ENCODE results near the gene SF1. TPM values are rescaled to one million over a fixed set of nuclear protein-coding genes. Genes with fewer than 3 reads are reported as not detected.

Gene SF1
- total and polyA plus RNA-seq, 2 of the 8 experiments (the other 6 are each of a cell fraction or from before 2014, with no cell fraction given): 72.7 to 353 TPM

DNA sequence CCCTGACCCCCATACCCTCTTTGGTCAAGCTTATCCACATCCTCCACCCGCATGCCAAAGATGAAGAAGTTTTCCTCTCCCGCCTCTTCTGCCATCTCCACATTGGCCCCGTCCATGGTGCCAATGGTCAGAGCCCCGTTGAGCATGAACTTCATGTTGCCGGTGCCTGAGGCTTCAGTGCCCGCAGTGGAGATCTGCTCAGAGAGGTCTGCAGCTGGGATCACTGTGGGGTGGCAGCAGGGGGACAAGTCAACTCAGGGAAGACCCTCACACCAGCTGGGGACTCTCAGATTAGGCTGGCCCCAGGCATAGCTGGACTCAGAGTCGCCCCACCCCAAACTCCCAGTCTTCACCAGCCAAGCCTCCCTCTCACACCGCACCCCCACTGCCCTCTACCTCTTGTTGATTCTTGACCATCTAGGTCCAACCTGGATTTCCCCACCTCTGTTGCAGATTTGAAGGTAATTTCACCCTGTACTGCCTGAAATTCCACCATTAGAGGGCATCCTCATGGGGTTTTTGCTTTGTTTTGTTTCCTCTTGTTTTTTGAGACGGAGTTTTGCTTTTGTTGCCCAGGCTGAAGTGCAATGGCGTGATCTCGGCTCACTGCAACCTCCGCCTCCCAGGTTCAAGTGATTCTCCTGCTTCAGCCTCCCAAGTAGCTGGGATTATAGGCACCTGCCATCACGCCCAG lies 27.8 kb downstream of the SF1 start:
- ChIA-PET CTCF (ENCODE audit: partially characterized antibody) (interaction anchor here (1.3 to 23.7 kb wide), 3 partner anchors 15 to 61 kb away, joined by 3 to 376 read pairs (median 10); partner anchors contain the start of gene PYGM), POLR2A (ENCODE audit: partially characterized antibody) (interaction anchor here (42.9 kb wide), 1 partner anchor 15 kb away, joined by 1087 read pairs; the partner anchor contains the start of genes PYGM and SF1)
- Histone ChIP-seq H3K4me3 (ENCODE audit: extremely low read depth in 1 of 4, insufficient read depth in 2 of 4, low read depth in 3 of 4, low read length in 4 of 4) (no peak overlapping the region), H2BK5ac (ENCODE audit: low read depth, low read length) (no peak overlapping the region), H4K5ac (ENCODE audit: insufficient read length, low read depth, low read length) (no peak overlapping the region), H2AFZ (ENCODE audit: low read length) (no peak overlapping the region), H3K4ac (replicated peaks; ENCODE audit: insufficient read length, low read depth, low read length) (no peak overlapping the region), H4K91ac (replicated peaks; ENCODE audit: insufficient read length, low read length) (no peak overlapping the region), H2AK5ac (ENCODE audit: low read depth, low read length) (peak overlapping the region; percentile 75; the same call in 1 of the 2 replicates), H3K79me2 (ENCODE audit: control insufficient read depth in 1 of 2, insufficient read depth in 2 of 2, low read length in 2 of 2) (no peaks in the 10 kb centered on the region), H3K79me1 (ENCODE audit: low read depth, low read length) (no peaks in the 10 kb centered on the region), H2BK15ac (ENCODE audit: low read length) (no peak overlapping the region), H2BK120ac (replicated peaks; ENCODE audit: low read depth, low read length) (no peak overlapping the region), H2BK12ac (ENCODE audit: low read depth, low read length) (no peak overlapping the region), H4K8ac (ENCODE audit: extremely low read depth, insufficient read depth, low read length) (no peak overlapping the region), H3K18ac (ENCODE audit: extremely low read depth, low read length) (no peak overlapping the region), H4K20me1 (replicated peaks in 1 of 2; ENCODE audit: control insufficient read depth in 1 of 2, insufficient read depth in 2 of 2, low read length in 2 of 2) (no peaks in the 10 kb centered on the region), H2BK20ac (ENCODE audit: low read length) (no peak overlapping the region), H3K14ac (ENCODE audit: insufficient read length) (no peak overlapping the region), H3K4me1 (replicated peaks in 1 of 4; ENCODE audit: control insufficient read depth in 3 of 4, insufficient read depth in 4 of 4, low read length in 3 of 4) (peaks cover 0 to 7% (median 5%) of the 10 kb centered on the region in 4 experiments; a peak in 4 of 7 replicates), H3K4me2 (ENCODE audit: insufficient read depth in 1 of 2, low read depth in 2 of 2, low read length in 2 of 2) (no peak overlapping the region), H3K23me2 (ENCODE audit: low read depth, low read length) (peaks cover 2% of the 10 kb centered on the region; the same call in 1 of the 2 replicates), H3K9ac (replicated peaks in 1 of 4; ENCODE audit: extremely low read depth in 1 of 4, low read depth in 3 of 4, low read length in 3 of 4) (no peak overlapping the region), H3K36me3 (ENCODE audit: control insufficient read depth in 2 of 4, insufficient read depth in 4 of 4, low read length in 3 of 4) (no peaks in the 10 kb centered on the region; a peak in 1 of 8 replicates), H3K9me3 (ENCODE audit: insufficient read depth in 2 of 2, low read depth in 1 of 2, low read length in 1 of 2) (no peaks in the 10 kb centered on the region), H3K56ac (replicated peaks; ENCODE audit: insufficient read length, low read depth, low read length) (no peak overlapping the region), H3K27me3 (replicated peaks in 1 of 4; ENCODE audit: control insufficient read depth in 3 of 4, extremely low read depth in 1 of 4, insufficient read depth in 3 of 4, low read length in 3 of 4) (no peaks in the 10 kb centered on the region), H3K23ac (ENCODE audit: insufficient read length) (no peak overlapping the region), H3K27ac (ENCODE audit: low read depth, low read length) (no peak overlapping the region)
- 95% methylated on average over 12 of the region's 13 CpGs; no CpG with 5 or more reads in 1 of the 2 experiments for WGBS, 2 experiments (ENCODE audit: extremely low coverage in 1 of 2, insufficient coverage in 1 of 2, insufficient read length in 1 of 2, insufficient replicate concordance in 2 of 2, low coverage in 1 of 2, low lambda C conversion rate in 2 of 2, missing lambda C conversion rate in 1 of 2)
- FAIRE-seq (no peak), DNase-seq (ENCODE audit: low read depth in 1 of 2, low spot score in 2 of 2) (no peak)
- TF ChIP-seq SUZ12 (IDR thresholded peaks at IDR 0.05; ENCODE audit: low read length) (no peak), ASH2L (IDR thresholded peaks at IDR 0.05; ENCODE audit: low read length) (no peak), POLR2AphosphoS5 (IDR thresholded peaks at IDR 0.05; ENCODE audit: low read depth, low read length) (no peak), RAD21 (IDR thresholded peaks at IDR 0.05 in 1 of 2, conservative IDR thresholded peaks at IDR 0.05 in 1 of 2; ENCODE audit: low read depth in 2 of 2, low read length in 2 of 2) (0 out of 4 replicates have a peak, but pooled peaks of 1 of the 2 experiments have one; percentile 5), HDAC6 (IDR thresholded peaks at IDR 0.05; ENCODE audit: low read depth, low read length) (no peak), KDM4A (IDR thresholded peaks at IDR 0.05; ENCODE audit: low read depth, low read length, severe bottlenecking) (no peak)
- TF ChIP-seq, protein P1, sequence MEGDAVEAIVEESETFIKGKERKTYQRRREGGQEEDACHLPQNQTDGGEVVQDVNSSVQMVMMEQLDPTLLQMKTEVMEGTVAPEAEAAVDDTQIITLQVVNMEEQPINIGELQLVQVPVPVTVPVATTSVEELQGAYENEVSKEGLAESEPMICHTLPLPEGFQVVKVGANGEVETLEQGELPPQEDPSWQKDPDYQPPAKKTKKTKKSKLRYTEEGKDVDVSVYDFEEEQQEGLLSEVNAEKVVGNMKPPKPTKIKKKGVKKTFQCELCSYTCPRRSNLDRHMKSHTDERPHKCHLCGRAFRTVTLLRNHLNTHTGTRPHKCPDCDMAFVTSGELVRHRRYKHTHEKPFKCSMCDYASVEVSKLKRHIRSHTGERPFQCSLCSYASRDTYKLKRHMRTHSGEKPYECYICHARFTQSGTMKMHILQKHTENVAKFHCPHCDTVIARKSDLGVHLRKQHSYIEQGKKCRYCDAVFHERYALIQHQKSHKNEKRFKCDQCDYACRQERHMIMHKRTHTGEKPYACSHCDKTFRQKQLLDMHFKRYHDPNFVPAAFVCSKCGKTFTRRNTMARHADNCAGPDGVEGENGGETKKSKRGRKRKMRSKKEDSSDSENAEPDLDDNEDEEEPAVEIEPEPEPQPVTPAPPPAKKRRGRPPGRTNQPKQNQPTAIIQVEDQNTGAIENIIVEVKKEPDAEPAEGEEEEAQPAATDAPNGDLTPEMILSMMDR (IDR thresholded peaks at IDR 0.05; ENCODE audit: control extremely low read depth in 1 of 3, insufficient read depth in 1 of 3, low read depth in 1 of 3, low read length in 3 of 3): peak in 1 of 3 experiments; percentile 17; a peak in 1 of 4 replicates

All from H1 (cell line).